GM12878 (cell line): ENCODE measurements around the gene NOSTRIN. TPM values are rescaled to one million over a fixed set of nuclear protein-coding genes. Genes with fewer than 3 reads are reported as not detected.
"Not testable (repeated sequence)": the region's sequence is repeated elsewhere in the genome, so short reads cannot be mapped to it uniquely, and the experiment has no call there.

Source experiments
- ATAC-seq: fragments of 200-7000 bp; cut with Tn5 transposase; 3 replicates; pipeline ENCODE4 v1.9.1; 2020; ENCODE audit warnings: mild to moderate bottlenecking, moderate library complexity
- BruUV-seq: library from RNA; stranded (reverse); fragments of 400-500 nt; replicated peaks from 2 replicates; lab custom pipeline; 2021; lab: Mats Ljungman, UMichigan
- CTCF ChIA-PET: fragments of 300-600 bp; sonication (Branson Sonifier 250); formaldehyde crosslinking; extraction: SDS; loops from one replicate; lab custom pipeline; 2021; ENCODE audit warnings: inconsistent platforms; lab: Yijun Ruan, JAX
- POLR2A ChIA-PET: fragments of 350-600 bp; formaldehyde crosslinking; extraction: SDS; loops from one replicate; lab custom pipeline; 2021; ENCODE audit warnings: inconsistent platforms; lab: Charles Lee
- RAD21 ChIA-PET: fragments of 300-600 bp; sonication (Branson Sonifier 250); formaldehyde crosslinking; loops from one replicate; lab custom pipeline; 2023; ENCODE audit warnings: antibody characterized with exemption; ENCODE audit not compliant: unreplicated experiment; lab: Charles Lee
- SMC1A ChIA-PET: fragments of 300-600 bp; sonication (Branson Sonifier 250); formaldehyde crosslinking; loops from one replicate; lab custom pipeline; 2023; ENCODE audit not compliant: unreplicated experiment, uncharacterized antibody; lab: Charles Lee
- DNase-seq: peaks from one replicate; pipeline ENCODE4 v3.0.0-alpha.2; 2011; ENCODE audit warnings: low read depth, low spot score
- FAIRE-seq: peaks from 3 replicates; lab custom pipeline; 2011; peaks lifted over from hg19 to GRCh38; lab: Jason Lieb, UNC
- H2AFZ ChIP-seq: 2 replicates; pipeline ENCODE4 v1.6.0; 2011; ENCODE audit warnings: low read depth, low read length, control low read depth; ENCODE audit not compliant: control insufficient read depth
- H3K27ac ChIP-seq: 2 replicates; pipeline ENCODE4 v1.5.1; 2011; ENCODE audit warnings: control low read depth; ENCODE audit not compliant: control insufficient read depth, insufficient read depth
- H3K27me3 ChIP-seq, 2 experiments: replicated peaks in 1 of 2; 2 replicates each; pipeline versions ENCODE4 v1.6.0 to v1.6.1; 2011; ENCODE audit warnings: low read length in 1 of 2; ENCODE audit not compliant: control insufficient read depth in 2 of 2, insufficient read depth in 2 of 2
- H3K36me3 ChIP-seq, 2 experiments: 2 replicates each; pipeline ENCODE4 v1.5.1; 2011; ENCODE audit warnings: low read length in 1 of 2; ENCODE audit not compliant: control insufficient read depth in 2 of 2, insufficient read depth in 2 of 2
- H3K4me1 ChIP-seq: 2 replicates; pipeline ENCODE4 v1.6.1; 2011; ENCODE audit warnings: mild to moderate bottlenecking, low read length, moderate library complexity, mixed read lengths; ENCODE audit not compliant: control insufficient read depth, insufficient read depth
- H3K4me2 ChIP-seq: 2 replicates; pipeline ENCODE4 v1.6.0; 2011; ENCODE audit warnings: control low read depth; ENCODE audit not compliant: control insufficient read depth, insufficient read depth
- H3K4me3 ChIP-seq: fragments of 200-600 bp; sonication (generic); 2 replicates; pipeline ENCODE4 v1.5.1; 2016
- H3K79me2 ChIP-seq: 2 replicates; pipeline ENCODE4 v1.6.0; 2011; ENCODE audit warnings: low read length; ENCODE audit not compliant: control insufficient read depth, insufficient read depth
- H3K9ac ChIP-seq: 2 replicates; pipeline ENCODE4 v1.8.0; 2011; ENCODE audit warnings: low read length, control low read depth, mixed read lengths; ENCODE audit not compliant: control insufficient read depth, insufficient read depth
- H3K9me3 ChIP-seq: replicated peaks from 3 replicates; pipeline ENCODE4 v1.5.1; 2011; ENCODE audit warnings: mild to moderate bottlenecking, low read length; ENCODE audit not compliant: control insufficient read depth, insufficient read depth
- H4K20me1 ChIP-seq: 2 replicates; pipeline ENCODE4 v1.6.0; 2011; ENCODE audit not compliant: control insufficient read depth, insufficient read depth
- ATF7 ChIP-seq: fragments of 450-650 bp; IDR thresholded peaks from 2 replicates; pipeline ENCODE4 v1.6.1; 2016; ENCODE audit warnings: low read depth, mild to moderate bottlenecking
- BHLHE40 ChIP-seq, 2 experiments: fragments of 450-650 bp in 1 of 2; IDR thresholded peaks; 2 replicates each; pipeline ENCODE4 v1.6.1; 2011 to 2017; ENCODE audit warnings: low read depth in 2 of 2, borderline replicate concordance in 1 of 2, improper control_type of control experiment in 1 of 2, low read length in 1 of 2, mild to moderate bottlenecking in 1 of 2
- CHD2 ChIP-seq: IDR thresholded peaks from 2 replicates; pipeline ENCODE4 v1.6.1; 2011; ENCODE audit warnings: low read depth, low read length, improper control_type of control experiment, borderline replicate concordance
- DPF2 ChIP-seq: fragments of 450-650 bp; IDR thresholded peaks from 2 replicates; pipeline ENCODE4 v1.6.1; 2017; ENCODE audit warnings: mild to moderate bottlenecking
- GATAD2B ChIP-seq: fragments of 450-650 bp; conservative IDR thresholded peaks from 2 replicates; pipeline ENCODE4 v1.6.1; 2017; ENCODE audit warnings: low read depth, mild to moderate bottlenecking, moderate library complexity
- KDM1A ChIP-seq: fragments of 200-600 bp; sonication (generic); IDR thresholded peaks from 2 replicates; pipeline ENCODE4 v1.6.1; 2016; ENCODE audit warnings: borderline replicate concordance
- MAX ChIP-seq: IDR thresholded peaks from 2 replicates; pipeline ENCODE4 v1.6.1; 2012; ENCODE audit warnings: low read depth, low read length, improper control_type of control experiment
- NR2C1 ChIP-seq: fragments of 450-650 bp; IDR thresholded peaks from 2 replicates; pipeline ENCODE4 v1.6.1; 2017; ENCODE audit warnings: antibody characterized with exemption, mild to moderate bottlenecking, moderate library complexity
- POLR2AphosphoS5 ChIP-seq: IDR thresholded peaks from 2 replicates; pipeline ENCODE4 v1.6.1; 2011; ENCODE audit warnings: mild to moderate bottlenecking, low read length, inconsistent platforms
- RBBP5 ChIP-seq: fragments of 200-600 bp; sonication (generic); conservative IDR thresholded peaks from 2 replicates; pipeline ENCODE4 v1.6.1; 2016
- RELA ChIP-seq: fragments of 450-650 bp; IDR thresholded peaks from 2 replicates; pipeline ENCODE4 v1.8.0; 2014; ENCODE audit warnings: borderline replicate concordance; ENCODE audit not compliant: partially characterized antibody
- RFX5 ChIP-seq: IDR thresholded peaks from 2 replicates; pipeline ENCODE4 v1.6.1; 2011; ENCODE audit warnings: low read depth, low read length, improper control_type of control experiment
- SREBF1 ChIP-seq: IDR thresholded peaks from 2 replicates; pipeline ENCODE4 v1.6.1; 2012; ENCODE audit warnings: mild to moderate bottlenecking, low read length
- SREBF2 ChIP-seq: IDR thresholded peaks from 2 replicates; pipeline ENCODE4 v1.6.1; 2012; ENCODE audit warnings: mild to moderate bottlenecking, low read length
- YY1 ChIP-seq: IDR thresholded peaks from 2 replicates; pipeline ENCODE4 v1.6.1; 2011; ENCODE audit warnings: low read depth, mild to moderate bottlenecking, low read length
- WGBS: methylation state at CpG from one replicate; pipeline ENCODE4 v1.1.6; 2016; ENCODE audit warnings: low lambda C conversion rate; ENCODE audit not compliant: insufficient replicate concordance, insufficient coverage; ENCODE audit errors: missing lambda C conversion rate; 5-methylcytosine and 5-hydroxymethylcytosine counted together
- in situ Hi-C: fragments of 300-500 bp; cut with MboI; formaldehyde crosslinking; loops from 9 replicates; pipeline ENCODE4 v1.14.3; 2018; ENCODE audit warnings: mixed read lengths
- intact Hi-C: fragments of 100-400 bp; cut with micrococcal nuclease; formaldehyde crosslinking; loops from one replicate; pipeline ENCODE4 v1.14.2; 2022; ENCODE audit not compliant: unreplicated experiment
- polyA plus RNA-seq, 11 experiments: library from polyadenylated mRNA; depleted of rRNA in 4 of 11; unstranded in 6 of 11; stranded (reverse) in 5 of 11; fragments of >200 nt; fragmentation: Nextera tagmentation in 4 of 11; fragmentation: Illumina TruSeq in 1 of 11; extraction: Ambion mirVana in 4 of 11; extraction: Trizol in 1 of 11; gene quantifications; 1 replicate in 1 of 11; 2 replicates in 10 of 11; pipeline versions ENCODE4 v1.2.1 to v1.2.3, GENCODE V29; 2011 to 2016; ENCODE audit warnings: inconsistent platforms in 2 of 11, missing spikeins in 2 of 11, low read depth in 1 of 11
- total RNA-seq, 4 experiments: library from RNA; depleted of rRNA in 3 of 4; stranded (reverse); fragments of >200 nt in 3 of 4; fragmentation: Illumina TruSeq in 1 of 4; extraction: Trizol in 1 of 4; gene quantifications; 2 replicates each; pipeline versions ENCODE4 v1.2.1 to v1.2.3, GENCODE V29; 2013 to 2021
- TF ChIP-seq, protein P1 (sequence below): IDR thresholded peaks from 2 replicates; pipeline ENCODE4 v1.6.1; 2012; ENCODE audit warnings: mild to moderate bottlenecking, low read depth, low read length

NOSTRIN gene
- total and polyA plus RNA-seq, 10 of the 15 experiments (the other 5 are each of a cell fraction or from before 2014, with no cell fraction given) = 0.13 to 0.42 (median 0.37) TPM; not detected in 5

DNA sequence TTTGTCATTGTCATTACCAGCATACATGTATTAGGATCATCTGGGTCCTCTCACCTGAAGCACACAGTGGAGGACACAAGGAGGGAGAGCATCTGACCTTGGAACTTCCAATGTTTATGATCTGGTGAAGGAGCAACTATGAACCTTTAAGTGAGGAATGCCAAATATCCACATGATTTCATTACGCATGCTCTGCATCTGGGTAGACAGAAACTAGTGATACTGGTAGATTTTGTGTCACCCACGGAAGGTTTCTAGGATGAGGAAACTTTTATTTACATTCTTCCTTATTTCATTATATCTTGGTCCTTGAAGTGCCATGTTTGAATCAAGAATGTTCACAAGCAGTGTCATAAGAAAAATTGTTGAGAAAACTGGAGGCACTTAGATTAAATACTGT, 55.7 kb downstream of the NOSTRIN start:
- in situ Hi-C loops (no loop called here), intact Hi-C loops (no loop called here)
- H2AFZ ChIP-seq = no peak overlapping the region
- DNase-seq (no peak), FAIRE-seq (no peak), ATAC-seq (no peak)
- ChIA-PET CTCF (no interaction called here), RAD21 (no interaction called here), SMC1A (no interaction called here), POLR2A (no interaction called here)
- TF ChIP-seq YY1 (no peak), RFX5 (no peak), CHD2 (no peak), RELA (no peak), DPF2 (no peak), GATAD2B (no peak), KDM1A (no peak), RBBP5 (no peak), MAX (no peak), SREBF1 (no peak), BHLHE40 (IDR thresholded peaks at IDR 0.05; ENCODE audit: borderline replicate concordance in 1 of 2, low read depth in 2 of 2, low read length in 1 of 2) (no peak), ATF7 (no peak), POLR2AphosphoS5 (no peak), SREBF2 (no peak), NR2C1 (no peak)
- TF ChIP-seq, protein P1, sequence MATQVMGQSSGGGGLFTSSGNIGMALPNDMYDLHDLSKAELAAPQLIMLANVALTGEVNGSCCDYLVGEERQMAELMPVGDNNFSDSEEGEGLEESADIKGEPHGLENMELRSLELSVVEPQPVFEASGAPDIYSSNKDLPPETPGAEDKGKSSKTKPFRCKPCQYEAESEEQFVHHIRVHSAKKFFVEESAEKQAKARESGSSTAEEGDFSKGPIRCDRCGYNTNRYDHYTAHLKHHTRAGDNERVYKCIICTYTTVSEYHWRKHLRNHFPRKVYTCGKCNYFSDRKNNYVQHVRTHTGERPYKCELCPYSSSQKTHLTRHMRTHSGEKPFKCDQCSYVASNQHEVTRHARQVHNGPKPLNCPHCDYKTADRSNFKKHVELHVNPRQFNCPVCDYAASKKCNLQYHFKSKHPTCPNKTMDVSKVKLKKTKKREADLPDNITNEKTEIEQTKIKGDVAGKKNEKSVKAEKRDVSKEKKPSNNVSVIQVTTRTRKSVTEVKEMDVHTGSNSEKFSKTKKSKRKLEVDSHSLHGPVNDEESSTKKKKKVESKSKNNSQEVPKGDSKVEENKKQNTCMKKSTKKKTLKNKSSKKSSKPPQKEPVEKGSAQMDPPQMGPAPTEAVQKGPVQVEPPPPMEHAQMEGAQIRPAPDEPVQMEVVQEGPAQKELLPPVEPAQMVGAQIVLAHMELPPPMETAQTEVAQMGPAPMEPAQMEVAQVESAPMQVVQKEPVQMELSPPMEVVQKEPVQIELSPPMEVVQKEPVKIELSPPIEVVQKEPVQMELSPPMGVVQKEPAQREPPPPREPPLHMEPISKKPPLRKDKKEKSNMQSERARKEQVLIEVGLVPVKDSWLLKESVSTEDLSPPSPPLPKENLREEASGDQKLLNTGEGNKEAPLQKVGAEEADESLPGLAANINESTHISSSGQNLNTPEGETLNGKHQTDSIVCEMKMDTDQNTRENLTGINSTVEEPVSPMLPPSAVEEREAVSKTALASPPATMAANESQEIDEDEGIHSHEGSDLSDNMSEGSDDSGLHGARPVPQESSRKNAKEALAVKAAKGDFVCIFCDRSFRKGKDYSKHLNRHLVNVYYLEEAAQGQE = no peak
- no peak overlapping the region for H3K9ac ChIP-seq
- no peaks in the 10 kb centered on the region for H3K9me3 ChIP-seq
- H3K36me3 ChIP-seq = no peaks in the 10 kb centered on the region
- H4K20me1 ChIP-seq = no peaks in the 10 kb centered on the region
- no peaks in the 10 kb centered on the region for H3K27me3 ChIP-seq
- H3K4me1 ChIP-seq = no peaks in the 10 kb centered on the region
- WGBS = 95% methylated on average over 2 of the region's 2 CpGs
- no peak overlapping the region for H3K27ac ChIP-seq
- no peak overlapping the region for H3K4me3 ChIP-seq
- no peaks in the 10 kb centered on the region for H3K79me2 ChIP-seq
- no TSS peak for BruUV-seq
- no peak overlapping the region for H3K4me2 ChIP-seq

DNA sequence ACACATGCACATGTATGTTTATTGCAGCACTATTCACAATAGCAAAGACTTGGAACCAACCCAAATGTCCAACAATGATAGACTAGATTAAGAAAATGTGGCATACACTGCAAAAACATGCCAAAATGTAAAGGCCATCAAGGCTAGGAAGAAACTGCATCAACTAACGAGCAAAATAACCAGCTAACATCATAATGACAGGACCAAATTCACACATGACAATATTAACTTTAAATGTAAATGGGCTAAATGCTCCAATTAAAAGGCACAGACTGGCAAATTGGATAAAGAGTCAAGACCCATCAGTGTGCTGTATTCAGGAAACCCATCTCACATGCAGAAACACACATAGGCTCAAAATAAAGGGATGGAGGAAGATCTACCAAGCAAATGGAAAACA, 64.7 kb downstream of the NOSTRIN start:
- CTCF ChIA-PET, intact Hi-C loops, POLR2A ChIA-PET, H3K4me1 ChIP-seq, RAD21 ChIA-PET, ATAC-seq, BruUV-seq, H3K4me3 ChIP-seq, H3K9ac ChIP-seq, in situ Hi-C loops, H3K9me3 ChIP-seq, H3K4me2 ChIP-seq, FAIRE-seq, DNase-seq, H2AFZ ChIP-seq, H4K20me1 ChIP-seq, H3K27ac ChIP-seq, H3K79me2 ChIP-seq, H3K27me3 ChIP-seq, SMC1A ChIA-PET, H3K36me3 ChIP-seq: not testable (repeated sequence)
- WGBS = 91% methylated on average over 1 of the region's 1 CpG
